ENCODE results near the gene MYO9B. TPM values are rescaled to one million over a fixed set of nuclear protein-coding genes. Genes with fewer than 3 reads are reported as not detected.

The MYO9B gene
- total RNA-seq, 1 experiment from 2014 or later, result 85.4 TPM

GRCh38 chr19:17095141-17095919 is 19.8 kb downstream of the MYO9B start:
- POLR2A ChIA-PET (ENCODE audit: low non-redundant PET), result no interaction called here
- TF ChIP-seq EZH2 (IDR thresholded peaks at IDR 0.05; ENCODE audit: borderline replicate concordance, low read depth, low read length, poor library complexity, severe bottlenecking) (no peak), CTCF (conservative IDR thresholded peaks at IDR 0.05; ENCODE audit: low read depth, low read length) (no peak)
- BruUV-seq (replicated peaks), result no TSS peak

GRCh38 chr19:17097593-17098126 is 22.1 kb downstream of the MYO9B start:
- ChIA-PET POLR2A (ENCODE audit: low non-redundant PET) (no interaction called here), CTCF (no interaction called here)
- Histone ChIP-seq H3K4me1 (ENCODE audit: insufficient read depth, low read length, poor library complexity, severe bottlenecking) (no peaks in the 10 kb centered on the region), H3K27ac (ENCODE audit: low read depth, low read length, poor library complexity, severe bottlenecking) (no peak overlapping the region), H3K4me3 (ENCODE audit: low read depth, low read length, poor library complexity, severe bottlenecking) (no peak overlapping the region), H3K9me3 (ENCODE audit: low read depth, low read length, poor library complexity, severe bottlenecking) (no peaks in the 10 kb centered on the region), H3K36me3 (ENCODE audit: insufficient read depth, low read length, poor library complexity, severe bottlenecking) (peaks cover 13% of the 10 kb centered on the region), H3K27me3 (replicated peaks; ENCODE audit: insufficient read depth, low read depth, low read length, poor library complexity) (no peaks in the 10 kb centered on the region)
- no peak for DNase-seq (ENCODE audit: low spot score)
- TF ChIP-seq EZH2 (IDR thresholded peaks at IDR 0.05; ENCODE audit: borderline replicate concordance, low read depth, low read length, poor library complexity, severe bottlenecking), result no peak
- no peak for TF ChIP-seq CTCF (conservative IDR thresholded peaks at IDR 0.05; ENCODE audit: low read depth, low read length)
- no TSS peak for BruUV-seq (replicated peaks)
- intact Hi-C loops (cut with micrococcal nuclease; ENCODE audit: unreplicated experiment), result no loop called here

More at GRCh38 chr19:17095141-17095919, 19.8 kb downstream of the MYO9B start:
- intact Hi-C loops (cut with micrococcal nuclease; ENCODE audit: unreplicated experiment), result no loop called here
- H3K9me3 ChIP-seq (ENCODE audit: low read depth, low read length, poor library complexity, severe bottlenecking), result no peaks in the 10 kb centered on the region
- H3K36me3 ChIP-seq (ENCODE audit: insufficient read depth, low read length, poor library complexity, severe bottlenecking), result peaks cover 1% of the 10 kb centered on the region
- H3K4me1 ChIP-seq (ENCODE audit: insufficient read depth, low read length, poor library complexity, severe bottlenecking), result no peaks in the 10 kb centered on the region
- no peak overlapping the region for H3K4me3 ChIP-seq (ENCODE audit: low read depth, low read length, poor library complexity, severe bottlenecking)
- H3K27me3 ChIP-seq (replicated peaks; ENCODE audit: insufficient read depth, low read depth, low read length, poor library complexity), result no peaks in the 10 kb centered on the region
- DNase-seq (ENCODE audit: low spot score), result no peak
- CTCF ChIA-PET, result no interaction called here
- H3K27ac ChIP-seq (ENCODE audit: low read depth, low read length, poor library complexity, severe bottlenecking), result no peak overlapping the region

- BruUV-seq (replicated peaks), result no TSS peak
- POLR2A ChIA-PET (ENCODE audit: low non-redundant PET), result no interaction called here
- intact Hi-C loops (cut with micrococcal nuclease; ENCODE audit: unreplicated experiment), result no loop called here
Observed at GRCh38 chr19:17098326-17098725, 22.7 kb downstream of the MYO9B start.

More at GRCh38 chr19:17098326-17098725, 22.7 kb downstream of the MYO9B start:
- Histone ChIP-seq H3K27ac (ENCODE audit: low read depth, low read length, poor library complexity, severe bottlenecking) (no peak overlapping the region), H3K36me3 (ENCODE audit: insufficient read depth, low read length, poor library complexity, severe bottlenecking) (peaks cover 20% of the 10 kb centered on the region), H3K27me3 (replicated peaks; ENCODE audit: insufficient read depth, low read depth, low read length, poor library complexity) (no peaks in the 10 kb centered on the region), H3K9me3 (ENCODE audit: low read depth, low read length, poor library complexity, severe bottlenecking) (no peaks in the 10 kb centered on the region), H3K4me1 (ENCODE audit: insufficient read depth, low read length, poor library complexity, severe bottlenecking) (no peaks in the 10 kb centered on the region), H3K4me3 (ENCODE audit: low read depth, low read length, poor library complexity, severe bottlenecking) (no peak overlapping the region)
- DNase-seq (ENCODE audit: low spot score), result no peak
- TF ChIP-seq CTCF (conservative IDR thresholded peaks at IDR 0.05; ENCODE audit: low read depth, low read length) (no peak), EZH2 (IDR thresholded peaks at IDR 0.05; ENCODE audit: borderline replicate concordance, low read depth, low read length, poor library complexity, severe bottlenecking) (no peak)
- CTCF ChIA-PET, result no interaction called here

Data from A673 (cell line).